AG09319 (cell line): ENCODE measurements around the gene SRD5A1.
"Not testable (repeated sequence)": the region's sequence is repeated elsewhere in the genome, so short reads cannot be mapped to it uniquely, and the experiment has no call there.

Experiments
- DNase-seq: peaks from one replicate; pipeline ENCODE4 v3.0.0-alpha.2; 2010; ENCODE audit warnings: low read depth; ENCODE audit errors: extremely low read depth
- TF ChIP-seq, protein P1 (sequence below): IDR thresholded peaks from 2 replicates; pipeline ENCODE4 v1.5.1; 2011; ENCODE audit warnings: low read depth, mild to moderate bottlenecking, inconsistent platforms, low read length, moderate library complexity

Gene SRD5A1

DNA sequence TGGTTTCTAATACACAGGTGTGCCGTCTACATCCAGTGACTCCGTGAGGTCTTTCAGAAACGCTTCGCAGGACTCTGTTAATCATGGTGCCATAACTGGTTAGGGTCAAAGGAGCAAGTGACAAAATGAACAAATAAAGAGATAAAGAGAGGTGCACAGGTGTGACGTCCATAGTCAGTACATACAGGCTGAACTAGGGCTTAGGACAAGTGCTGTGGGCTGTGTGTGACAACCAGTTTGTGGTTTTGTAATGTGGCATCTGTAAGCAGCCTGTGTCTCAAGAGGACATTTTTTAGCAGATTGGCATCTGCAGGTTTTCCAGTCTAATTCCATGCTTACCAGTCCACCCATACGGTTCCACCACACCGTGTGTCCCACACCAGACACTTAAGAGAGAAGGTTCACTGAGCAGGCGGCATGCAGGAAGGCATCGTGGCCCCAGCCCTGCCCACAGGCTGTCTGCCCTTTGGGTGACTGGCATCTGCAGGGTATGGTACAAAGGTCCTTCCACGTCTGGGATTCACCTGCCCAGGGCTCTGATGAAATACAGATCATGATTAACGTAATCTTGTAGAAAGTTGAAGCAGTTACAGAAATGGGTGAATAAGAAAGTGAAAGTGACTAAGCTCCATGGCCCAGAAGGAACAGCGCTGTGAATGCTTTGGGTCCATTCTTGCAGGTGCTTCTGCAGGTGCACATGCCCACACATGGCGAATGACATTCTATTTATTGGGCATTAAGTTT, 26.9 kb downstream of the SRD5A1 start:
- TF ChIP-seq, protein P1, sequence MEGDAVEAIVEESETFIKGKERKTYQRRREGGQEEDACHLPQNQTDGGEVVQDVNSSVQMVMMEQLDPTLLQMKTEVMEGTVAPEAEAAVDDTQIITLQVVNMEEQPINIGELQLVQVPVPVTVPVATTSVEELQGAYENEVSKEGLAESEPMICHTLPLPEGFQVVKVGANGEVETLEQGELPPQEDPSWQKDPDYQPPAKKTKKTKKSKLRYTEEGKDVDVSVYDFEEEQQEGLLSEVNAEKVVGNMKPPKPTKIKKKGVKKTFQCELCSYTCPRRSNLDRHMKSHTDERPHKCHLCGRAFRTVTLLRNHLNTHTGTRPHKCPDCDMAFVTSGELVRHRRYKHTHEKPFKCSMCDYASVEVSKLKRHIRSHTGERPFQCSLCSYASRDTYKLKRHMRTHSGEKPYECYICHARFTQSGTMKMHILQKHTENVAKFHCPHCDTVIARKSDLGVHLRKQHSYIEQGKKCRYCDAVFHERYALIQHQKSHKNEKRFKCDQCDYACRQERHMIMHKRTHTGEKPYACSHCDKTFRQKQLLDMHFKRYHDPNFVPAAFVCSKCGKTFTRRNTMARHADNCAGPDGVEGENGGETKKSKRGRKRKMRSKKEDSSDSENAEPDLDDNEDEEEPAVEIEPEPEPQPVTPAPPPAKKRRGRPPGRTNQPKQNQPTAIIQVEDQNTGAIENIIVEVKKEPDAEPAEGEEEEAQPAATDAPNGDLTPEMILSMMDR, result no peak
- DNase-seq, result no peak

DNA sequence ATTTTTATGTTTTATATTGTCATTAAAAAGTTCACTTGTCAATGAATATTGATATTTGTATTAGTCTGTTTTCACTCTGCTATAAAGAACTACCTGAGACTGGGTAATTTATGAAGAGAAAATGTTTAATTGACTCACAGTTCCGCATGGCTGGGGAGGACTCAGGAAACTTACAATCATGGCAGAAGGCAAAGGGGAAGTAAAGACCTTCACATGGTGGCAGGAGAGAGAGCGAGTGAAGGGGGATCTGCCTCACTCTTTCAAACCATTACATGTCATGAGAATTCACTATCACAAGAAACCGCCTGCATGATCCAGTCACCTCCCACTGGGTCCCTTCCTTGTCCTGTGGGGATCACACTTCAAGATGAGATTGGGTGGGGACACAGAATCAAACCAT, 27.4 kb downstream of the SRD5A1 start:
- TF ChIP-seq, protein P1, result no peak
- DNase-seq, result no peak

DNA sequence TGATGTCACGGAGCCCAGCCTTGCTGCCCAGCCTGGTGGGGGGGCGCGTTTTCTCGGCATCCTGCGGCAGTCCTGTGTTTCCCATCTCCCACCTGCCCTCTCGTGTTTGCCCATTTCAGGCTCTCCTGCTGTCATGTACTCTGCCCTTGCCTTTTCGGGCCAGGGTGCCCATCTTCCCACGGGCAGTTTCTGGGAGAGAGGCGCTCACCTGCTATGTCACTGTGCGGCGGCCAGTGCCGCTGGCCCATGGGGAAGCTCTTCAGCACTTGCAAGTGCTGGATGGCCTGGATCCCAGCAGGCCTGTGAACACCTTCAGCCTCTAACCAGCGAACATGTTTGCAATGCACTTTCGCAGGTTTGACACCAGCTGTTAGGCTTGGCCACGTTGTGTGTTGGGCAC, 33.5 kb downstream of the SRD5A1 start:
- DNase-seq, result no peak
- TF ChIP-seq, protein P1, result no peak

DNA sequence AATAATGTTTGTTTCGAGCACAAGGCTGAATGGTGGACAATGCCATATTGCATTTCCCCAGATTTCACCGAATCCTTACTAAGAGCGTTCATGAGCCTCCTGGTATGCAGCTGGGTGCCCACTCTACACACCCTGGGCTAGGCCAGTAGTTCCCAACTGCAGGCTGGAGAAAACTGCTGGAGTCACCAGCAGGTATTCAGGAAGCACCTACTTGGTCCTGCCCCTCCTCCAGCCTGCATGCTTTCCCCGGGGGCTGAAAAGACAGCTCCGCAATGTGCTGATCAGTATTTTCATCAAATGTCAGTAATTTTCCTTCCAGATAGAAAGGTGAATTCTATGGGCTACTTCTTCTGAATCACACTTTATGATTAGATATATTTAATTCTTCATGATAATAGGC, 34.4 kb downstream of the SRD5A1 start:
- DNase-seq, result no peak
- TF ChIP-seq, protein P1, result no peak

DNA sequence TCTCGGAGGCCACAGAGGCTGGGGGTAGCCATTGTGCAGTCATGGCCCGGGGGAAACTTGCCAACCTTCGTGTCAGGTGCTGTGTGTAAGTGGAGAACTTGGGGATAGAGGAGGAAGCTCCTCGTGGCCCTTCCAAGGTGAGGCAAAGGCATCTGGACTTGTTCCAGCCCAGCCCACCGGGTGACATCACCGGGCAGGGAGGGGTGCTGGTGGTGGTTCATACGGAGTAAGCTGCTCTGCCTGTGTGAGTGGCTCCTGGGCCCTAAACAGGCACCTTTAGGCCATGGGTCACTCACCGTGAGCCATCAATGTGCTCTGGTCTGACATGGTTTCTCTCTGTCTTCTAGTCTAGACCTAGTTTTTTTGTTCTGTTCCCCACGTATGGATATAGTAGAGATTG, 35.5 kb downstream of the SRD5A1 start:
- not testable (repeated sequence) for DNase-seq

DNA sequence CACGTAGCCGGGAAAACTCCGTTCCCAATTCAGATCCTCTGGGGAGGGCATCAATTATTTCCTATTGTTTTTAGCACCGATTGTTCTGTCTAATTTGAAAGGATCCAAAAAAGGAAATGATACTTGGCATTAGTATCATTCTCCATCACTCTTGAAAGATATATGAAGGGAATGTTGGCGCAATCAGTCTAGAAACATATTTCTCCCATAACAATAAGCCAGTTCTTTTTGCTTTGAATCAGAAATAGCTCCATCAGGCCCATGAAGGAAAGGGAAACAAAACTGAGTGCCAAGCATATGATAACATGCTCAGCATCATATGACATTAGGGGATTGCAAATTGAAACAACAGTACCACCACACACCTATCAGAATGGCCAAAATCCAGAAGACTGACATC, 39.8 kb downstream of the SRD5A1 start:
- no peak for DNase-seq
- TF ChIP-seq, protein P1, result no peak

DNA sequence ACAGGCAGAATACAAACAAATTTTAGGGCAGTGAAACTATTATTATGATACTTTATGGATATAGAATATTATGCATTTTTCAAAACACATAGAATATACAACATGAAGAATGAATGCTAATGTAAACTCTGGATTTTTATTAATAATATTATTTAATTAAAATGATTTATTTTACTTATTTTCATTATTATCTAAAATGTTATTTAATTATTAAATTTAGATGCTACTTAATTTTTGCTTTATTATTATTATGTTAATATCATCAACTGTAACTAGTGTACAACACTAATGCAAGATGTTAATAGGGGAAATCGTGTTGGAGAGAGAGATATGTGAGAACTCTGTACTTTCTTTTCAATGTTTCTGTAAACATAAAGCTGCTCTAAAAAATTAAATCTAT, 40.7 kb downstream of the SRD5A1 start:
- TF ChIP-seq, protein P1, result no peak
- DNase-seq, result no peak

DNA sequence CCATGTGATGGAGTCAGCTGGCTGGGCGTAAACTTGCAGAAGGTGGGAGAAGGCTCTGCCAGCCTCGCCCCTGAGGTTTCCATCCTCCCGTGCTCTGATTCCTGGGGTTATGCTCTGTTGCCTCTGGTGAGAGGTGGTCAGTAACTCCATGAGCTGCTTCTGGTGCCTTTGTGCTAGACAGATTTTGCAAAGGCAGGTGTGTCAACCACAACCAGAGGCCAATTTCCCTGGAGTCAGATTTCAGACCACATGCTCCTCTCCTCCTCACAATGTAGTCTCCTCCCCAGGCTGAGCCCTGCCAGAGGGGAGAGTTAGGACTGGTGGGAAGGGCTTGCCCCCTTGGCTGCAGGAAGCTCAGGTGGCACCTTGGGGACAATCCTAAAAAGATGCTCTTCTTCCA, 41.2 kb downstream of the SRD5A1 start:
- DNase-seq, result no peak
- TF ChIP-seq, protein P1, result no peak
